Prostate gland (tissue), 2 donors: ENCODE measurements around the gene TRAPPC2.

Experiments used
- POLR2A ChIP-seq: fragments of 450-650 bp; IDR thresholded peaks from one replicate; pipeline ENCODE4 v1.6.1; 2016; ENCODE audit warnings: antibody characterized with exemption, mild to moderate bottlenecking
- TF ChIP-seq, protein P1 (sequence below), 4 experiments: fragments of 200-600 bp in 2 of 4; fragments of 450-650 bp in 2 of 4; sonication (generic) in 2 of 4; IDR thresholded peaks; 1 replicate in 3 of 4; 2 replicates in 1 of 4; pipeline ENCODE4 v1.5.1; 2016 to 2019; ENCODE audit warnings: antibody characterized with exemption in 4 of 4, mild to moderate bottlenecking in 2 of 4, moderate library complexity in 2 of 4

GRCh38 chrX:13662355-13662791 is 72.0 kb downstream of the TRAPPC2 start:
- TF ChIP-seq, protein P1, sequence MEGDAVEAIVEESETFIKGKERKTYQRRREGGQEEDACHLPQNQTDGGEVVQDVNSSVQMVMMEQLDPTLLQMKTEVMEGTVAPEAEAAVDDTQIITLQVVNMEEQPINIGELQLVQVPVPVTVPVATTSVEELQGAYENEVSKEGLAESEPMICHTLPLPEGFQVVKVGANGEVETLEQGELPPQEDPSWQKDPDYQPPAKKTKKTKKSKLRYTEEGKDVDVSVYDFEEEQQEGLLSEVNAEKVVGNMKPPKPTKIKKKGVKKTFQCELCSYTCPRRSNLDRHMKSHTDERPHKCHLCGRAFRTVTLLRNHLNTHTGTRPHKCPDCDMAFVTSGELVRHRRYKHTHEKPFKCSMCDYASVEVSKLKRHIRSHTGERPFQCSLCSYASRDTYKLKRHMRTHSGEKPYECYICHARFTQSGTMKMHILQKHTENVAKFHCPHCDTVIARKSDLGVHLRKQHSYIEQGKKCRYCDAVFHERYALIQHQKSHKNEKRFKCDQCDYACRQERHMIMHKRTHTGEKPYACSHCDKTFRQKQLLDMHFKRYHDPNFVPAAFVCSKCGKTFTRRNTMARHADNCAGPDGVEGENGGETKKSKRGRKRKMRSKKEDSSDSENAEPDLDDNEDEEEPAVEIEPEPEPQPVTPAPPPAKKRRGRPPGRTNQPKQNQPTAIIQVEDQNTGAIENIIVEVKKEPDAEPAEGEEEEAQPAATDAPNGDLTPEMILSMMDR (IDR thresholded peaks at IDR 0.05), result no peak
- no peak for TF ChIP-seq POLR2A
